Motor neuron (in vitro differentiated cells): ENCODE measurements around the gene BDP1. TPM values are rescaled to one million over a fixed set of nuclear protein-coding genes. Genes with fewer than 3 reads are reported as not detected.
"Not testable (repeated sequence)": the region's sequence is repeated elsewhere in the genome, so short reads cannot be mapped to it uniquely, and the experiment has no call there.

Experiments
- ATAC-seq, 8 experiments: fragments of 200-7000 bp; cut with Tn5 transposase; replicated peaks in 6 of 8; 2 replicates each; pipeline ENCODE4 v1.8.0; 2021; ENCODE audit warnings: mild to moderate bottlenecking in 8 of 8, moderate library complexity in 8 of 8
- H3K27ac ChIP-seq, 2 donors: fragments of 250-450 bp; sonication (Bioruptor Pico); 2 replicates each; pipeline ENCODE4 v1.9.0; 2021; ENCODE audit warnings: antibody characterized with exemption in 2 of 2, mild to moderate bottlenecking in 2 of 2, moderate library complexity in 1 of 2
- H3K4me1 ChIP-seq, 2 donors: fragments of 250-450 bp; sonication (Bioruptor Pico); replicated peaks in 1 of 2; 2 replicates each; pipeline ENCODE4 v1.6.1; 2021; ENCODE audit warnings: antibody characterized with exemption in 2 of 2, mild to moderate bottlenecking in 2 of 2, moderate library complexity in 1 of 2
- H3K4me3 ChIP-seq, 5 donors: fragments of 250-450 bp; sonication (Bioruptor Pico); 2 replicates each; pipeline ENCODE4 v1.9.0; 2021; ENCODE audit warnings: antibody characterized with exemption in 5 of 5, mild to moderate bottlenecking in 5 of 5, moderate library complexity in 4 of 5
- WGBS, 10 experiments: fragments of 450-650 bp; shearing (Covaris generic); methylation state at CpG; one replicate each; pipeline ENCODE4 v1.0.0; 2022; 5-methylcytosine and 5-hydroxymethylcytosine counted together
- in situ Hi-C, 9 experiments: fragments of 400-800 bp; cut with MboI; loops; one replicate each; pipeline ENCODE4 v1.15.0; 2021; ENCODE audit warnings: low sequenced_read_pairs in 9 of 9, low pct_unique_long_range_greater_than_20kb in 2 of 9; ENCODE audit not compliant: unreplicated experiment in 9 of 9
- total RNA-seq, 8 experiments: library from RNA; unstranded; fragments of 300-600 nt; gene quantifications; 2 replicates each; pipeline versions ENCODE4 v1.2.3 to v1.2.4, GENCODE V29; 2022

The BDP1 gene
- total RNA-seq: 10 to 100 TPM; 16.5 to 42.3 (median 25.1) TPM

GRCh38 chr5:71455427-71456361, at the start of gene BDP1:
Gene BDP1 (plus strand): TSS chr5:71455651. CDS start chr5:71455878, 227 bp downstream.
- H3K4me1 ChIP-seq: peaks cover 8 to 20% of the 10 kb centered on the region in 2 donors
- H3K4me3 ChIP-seq: peak within 1 kb of the TSS; percentile 68 to 97 (median 85)
- peak; percentile 94 to 98 (median 95) for ATAC-seq
- in situ Hi-C loops: no loop called here
- peak within 1 kb of the TSS; percentile 85 to 94 for H3K27ac ChIP-seq
- 0 to 20% (median 0%) methylated on average over 1 to 18 of the region's 50 CpGs for WGBS, 10 experiments

- ATAC-seq, H3K4me3 ChIP-seq, H3K4me1 ChIP-seq, in situ Hi-C loops, H3K27ac ChIP-seq: not testable (repeated sequence)
- 83% methylated on average over 1 to 2 of the region's 2 CpGs; no CpG with 5 or more reads in 8 of the 10 experiments for WGBS, 10 experiments
Observed at GRCh38 chr5:71410088-71410487, 45.4 kb upstream of the BDP1 start.

GRCh38 chr5:71415626-71416025, 39.8 kb upstream of the BDP1 start:
- H3K4me3 ChIP-seq, ATAC-seq, in situ Hi-C loops, H3K4me1 ChIP-seq, H3K27ac ChIP-seq: not testable (repeated sequence)
- 78 to 100% methylated on average over 1 of the region's 2 CpGs; no CpG with 5 or more reads in 8 of the 10 experiments for WGBS, 10 experiments

- ATAC-seq, H3K4me3 ChIP-seq, H3K27ac ChIP-seq, in situ Hi-C loops: not testable (repeated sequence)
- H3K4me1 ChIP-seq: peaks cover 0 to 17% of the 10 kb centered on the region in 2 donors
- WGBS, 10 experiments: 0 to 100% (median 80%) methylated on average over 1 of the region's 1 CpG; no CpG with 5 or more reads in 3 of the 10 experiments
Observed at GRCh38 chr5:71418026-71418425, 37.4 kb upstream of the BDP1 start.

- peak in 5 of 8 experiments; percentile 26 to 49 (median 44) for ATAC-seq
- H3K27ac ChIP-seq, H3K4me3 ChIP-seq, in situ Hi-C loops: not testable (repeated sequence)
- WGBS, 10 experiments: 20 to 100% methylated on average over 1 of the region's 1 CpG; no CpG with 5 or more reads in 8 of the 10 experiments
- H3K4me1 ChIP-seq: peaks cover 0 to 17% of the 10 kb centered on the region in 2 donors
Observed at GRCh38 chr5:71421278-71421677, 34.2 kb upstream of the BDP1 start.

GRCh38 chr5:71423896-71424295, 31.6 kb upstream of the BDP1 start:
- H3K4me1 ChIP-seq: peaks cover 0 to 17% of the 10 kb centered on the region in 2 donors
- H3K4me3 ChIP-seq, ATAC-seq, H3K27ac ChIP-seq, in situ Hi-C loops: not testable (repeated sequence)
- 100% methylated on average over 1 of the region's 3 CpGs; no CpG with 5 or more reads in 8 of the 10 experiments for WGBS, 10 experiments

GRCh38 chr5:71426686-71427474, 28.6 kb upstream of the BDP1 start:
- in situ Hi-C loops, H3K27ac ChIP-seq, ATAC-seq, H3K4me1 ChIP-seq, H3K4me3 ChIP-seq: not testable (repeated sequence)
- WGBS, 10 experiments: 17 to 85% (median 50%) methylated on average over 1 of the region's 2 CpGs; no CpG with 5 or more reads in 6 of the 10 experiments

- H3K4me1 ChIP-seq, H3K27ac ChIP-seq, in situ Hi-C loops, ATAC-seq, H3K4me3 ChIP-seq: not testable (repeated sequence)
- 42% methylated on average over 2 of the region's 3 CpGs; no CpG with 5 or more reads in 9 of the 10 experiments for WGBS, 10 experiments
Observed at GRCh38 chr5:71432410-71432809, 23.0 kb upstream of the BDP1 start.

GRCh38 chr5:71434825-71435224, 20.6 kb upstream of the BDP1 start:
- in situ Hi-C loops, H3K27ac ChIP-seq, H3K4me1 ChIP-seq, ATAC-seq, H3K4me3 ChIP-seq: not testable (repeated sequence)
- WGBS, 10 experiments: no CpG with 5 or more reads among the region's 3 CpGs

- ATAC-seq, in situ Hi-C loops, H3K4me1 ChIP-seq, H3K4me3 ChIP-seq, H3K27ac ChIP-seq: not testable (repeated sequence)
- 100% methylated on average over 1 of the region's 1 CpG; no CpG with 5 or more reads in 9 of the 10 experiments for WGBS, 10 experiments
Observed at GRCh38 chr5:71441564-71441963, 13.9 kb upstream of the BDP1 start.

GRCh38 chr5:71443891-71444290, 11.6 kb upstream of the BDP1 start:
- H3K27ac ChIP-seq, H3K4me1 ChIP-seq, in situ Hi-C loops, H3K4me3 ChIP-seq, ATAC-seq: not testable (repeated sequence)
- WGBS, 10 experiments: 0 to 74% (median 60%) methylated on average over 1 to 3 of the region's 4 CpGs; no CpG with 5 or more reads in 5 of the 10 experiments

GRCh38 chr5:71445015-71445414, 10.4 kb upstream of the BDP1 start:
- H3K4me1 ChIP-seq, H3K27ac ChIP-seq, in situ Hi-C loops, H3K4me3 ChIP-seq, ATAC-seq: not testable (repeated sequence)
- WGBS, 10 experiments: 29 to 71% (median 67%) methylated on average over 1 of the region's 1 CpG; no CpG with 5 or more reads in 7 of the 10 experiments
